ENCODE data around the gene LTB4R2.

LTB4R2 gene

DNA sequence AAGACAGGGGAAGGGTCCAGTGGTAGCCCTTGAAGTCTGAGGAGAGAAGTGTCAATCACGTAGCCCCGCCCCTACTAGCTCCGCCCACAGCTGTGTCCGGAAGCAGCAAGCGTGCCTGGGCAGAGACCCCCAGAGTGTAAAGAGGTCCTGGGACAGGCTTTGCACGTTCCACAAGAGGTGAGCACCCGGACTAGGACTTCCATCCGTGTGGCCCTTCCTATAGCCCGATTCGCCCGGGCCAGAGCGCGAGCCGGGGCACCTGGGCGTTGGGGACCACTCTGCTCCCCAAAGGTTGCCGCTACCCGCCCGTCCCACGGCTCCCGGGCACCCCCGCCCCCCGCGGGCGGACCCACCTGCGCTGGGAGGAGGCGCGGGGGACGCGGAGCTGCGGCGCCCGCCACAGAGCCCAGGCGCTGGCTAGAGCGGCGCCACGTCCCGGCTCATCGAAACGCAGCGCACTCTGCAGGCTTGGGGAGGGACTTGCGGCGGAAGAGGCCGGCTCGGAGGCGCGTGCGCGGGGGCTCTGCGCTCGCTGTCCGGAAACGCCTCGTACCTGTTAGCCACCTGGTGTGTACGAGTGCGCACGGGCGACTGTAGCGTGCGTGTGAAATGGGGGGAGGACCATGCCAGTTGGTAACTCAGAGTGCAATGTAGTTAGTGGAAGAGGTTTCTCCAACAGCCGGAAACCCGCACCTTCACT lies 38.7 kb upstream of the LTB4R2 start, which contains the start of gene RABGGTA (continued):
- TF ChIP-seq MZF1 (tag by site-specific recombination; IDR thresholded peaks at IDR 0.05; ENCODE audit: borderline replicate concordance) (peak; percentile 61; the same call in 1 of the 2 replicates), KLF8 (tag by site-specific recombination; IDR thresholded peaks at IDR 0.05) (peak; percentile 82; the same call in 1 of the 2 replicates), ZNF585B (tag by site-specific recombination; IDR thresholded peaks at IDR 0.05) (no peak), ZNF837 (tag by site-specific recombination; IDR thresholded peaks at IDR 0.05) (no peak), ZNF274 (IDR thresholded peaks at IDR 0.05; ENCODE audit: low read length) (no peak), ZNF274 (tag by site-specific recombination; IDR thresholded peaks at IDR 0.05; ENCODE audit: borderline replicate concordance) (no peak), ZFP69B (tag by site-specific recombination; IDR thresholded peaks at IDR 0.05) (peak; percentile 94), SP7 (tag by site-specific recombination; IDR thresholded peaks at IDR 0.05) (0 out of 2 replicates have a peak, but pooled peaks have one; percentile 38), KLF9 (tag by site-specific recombination; IDR thresholded peaks at IDR 0.05; ENCODE audit: low read depth) (peak; percentile 45; the same call in 1 of the 2 replicates), ZNF311 (tag by site-specific recombination; IDR thresholded peaks at IDR 0.05; ENCODE audit: borderline replicate concordance) (no peak), OSR2 (tag by site-specific recombination; IDR thresholded peaks at IDR 0.05) (no peak; the same call in 1 of the 2 replicates), ZNF221 (tag by site-specific recombination; IDR thresholded peaks at IDR 0.05; ENCODE audit: borderline replicate concordance) (no peak), ZNF785 (tag by site-specific recombination; IDR thresholded peaks at IDR 0.05) (no peak; the same call in 1 of the 2 replicates), ZNF214 (tag by site-specific recombination; IDR thresholded peaks at IDR 0.05; ENCODE audit: borderline replicate concordance) (no peak), ZFP3 (tag by site-specific recombination; IDR thresholded peaks at IDR 0.05; ENCODE audit: low read depth) (no peak), ZNF266 (tag by site-specific recombination; IDR thresholded peaks at IDR 0.05; ENCODE audit: low read depth) (no peak), ZNF302 (tag by site-specific recombination; IDR thresholded peaks at IDR 0.05; ENCODE audit: low read depth) (no peak), ZNF175 (tag by site-specific recombination; IDR thresholded peaks at IDR 0.05) (no peak), ZFP37 (tag by site-specific recombination; IDR thresholded peaks at IDR 0.05) (no peak), ZIC2 (tag by site-specific recombination; IDR thresholded peaks at IDR 0.05) (peak; percentile 28; the same call in 1 of the 2 replicates), ZSCAN30 (tag by site-specific recombination; IDR thresholded peaks at IDR 0.05) (no peak; the same call in 1 of the 2 replicates), ZNF610 (tag by site-specific recombination; IDR thresholded peaks at IDR 0.05; ENCODE audit: borderline replicate concordance) (no peak), ZNF600 (tag by site-specific recombination; IDR thresholded peaks at IDR 0.05) (peak; percentile 35; the same call in 1 of the 2 replicates), ZBTB7A (tag by site-specific recombination; IDR thresholded peaks at IDR 0.05; ENCODE audit: low read depth) (peak; percentile 75), ZNF561 (tag by site-specific recombination; IDR thresholded peaks at IDR 0.05; ENCODE audit: borderline replicate concordance) (no peak; the same call in 1 of the 2 replicates), ZNF843 (tag by site-specific recombination; IDR thresholded peaks at IDR 0.05) (0 out of 2 replicates have a peak, but pooled peaks have one; percentile 40)
- TF ChIP-seq, protein P1, sequence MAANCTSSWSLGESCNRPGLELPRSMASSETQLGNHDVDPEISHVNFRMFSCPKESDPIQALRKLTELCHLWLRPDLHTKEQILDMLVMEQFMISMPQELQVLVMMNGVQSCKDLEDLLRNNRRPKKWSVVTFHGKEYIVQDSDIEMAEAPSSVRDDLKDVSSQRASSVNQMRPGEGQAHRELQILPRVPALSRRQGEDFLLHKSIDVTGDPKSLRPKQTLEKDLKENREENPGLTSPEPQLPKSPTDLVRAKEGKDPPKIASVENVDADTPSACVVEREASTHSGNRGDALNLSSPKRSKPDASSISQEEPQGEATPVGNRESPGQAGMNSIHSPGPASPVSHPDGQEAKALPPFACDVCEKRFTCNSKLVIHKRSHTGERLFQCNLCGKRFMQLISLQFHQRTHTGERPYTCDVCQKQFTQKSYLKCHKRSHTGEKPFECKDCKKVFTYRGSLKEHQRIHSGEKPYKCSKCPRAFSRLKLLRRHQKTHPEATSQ (tag by site-specific recombination; IDR thresholded peaks at IDR 0.05), result peak; percentile 84; the same call in 1 of the 2 replicates
- TF ChIP-seq, protein P2, sequence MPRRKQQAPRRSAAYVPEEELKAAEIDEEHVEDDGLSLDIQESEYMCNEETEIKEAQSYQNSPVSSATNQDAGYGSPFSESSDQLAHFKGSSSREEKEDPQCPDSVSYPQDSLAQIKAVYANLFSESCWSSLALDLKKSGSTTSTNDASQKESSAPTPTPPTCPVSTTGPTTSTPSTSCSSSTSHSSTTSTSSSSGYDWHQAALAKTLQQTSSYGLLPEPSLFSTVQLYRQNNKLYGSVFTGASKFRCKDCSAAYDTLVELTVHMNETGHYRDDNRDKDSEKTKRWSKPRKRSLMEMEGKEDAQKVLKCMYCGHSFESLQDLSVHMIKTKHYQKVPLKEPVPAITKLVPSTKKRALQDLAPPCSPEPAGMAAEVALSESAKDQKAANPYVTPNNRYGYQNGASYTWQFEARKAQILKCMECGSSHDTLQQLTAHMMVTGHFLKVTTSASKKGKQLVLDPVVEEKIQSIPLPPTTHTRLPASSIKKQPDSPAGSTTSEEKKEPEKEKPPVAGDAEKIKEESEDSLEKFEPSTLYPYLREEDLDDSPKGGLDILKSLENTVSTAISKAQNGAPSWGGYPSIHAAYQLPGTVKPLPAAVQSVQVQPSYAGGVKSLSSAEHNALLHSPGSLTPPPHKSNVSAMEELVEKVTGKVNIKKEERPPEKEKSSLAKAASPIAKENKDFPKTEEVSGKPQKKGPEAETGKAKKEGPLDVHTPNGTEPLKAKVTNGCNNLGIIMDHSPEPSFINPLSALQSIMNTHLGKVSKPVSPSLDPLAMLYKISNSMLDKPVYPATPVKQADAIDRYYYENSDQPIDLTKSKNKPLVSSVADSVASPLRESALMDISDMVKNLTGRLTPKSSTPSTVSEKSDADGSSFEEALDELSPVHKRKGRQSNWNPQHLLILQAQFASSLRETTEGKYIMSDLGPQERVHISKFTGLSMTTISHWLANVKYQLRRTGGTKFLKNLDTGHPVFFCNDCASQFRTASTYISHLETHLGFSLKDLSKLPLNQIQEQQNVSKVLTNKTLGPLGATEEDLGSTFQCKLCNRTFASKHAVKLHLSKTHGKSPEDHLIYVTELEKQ (tag by site-specific recombination; IDR thresholded peaks at IDR 0.05; ENCODE audit: borderline replicate concordance), result no peak
- TF ChIP-seq, protein P3, sequence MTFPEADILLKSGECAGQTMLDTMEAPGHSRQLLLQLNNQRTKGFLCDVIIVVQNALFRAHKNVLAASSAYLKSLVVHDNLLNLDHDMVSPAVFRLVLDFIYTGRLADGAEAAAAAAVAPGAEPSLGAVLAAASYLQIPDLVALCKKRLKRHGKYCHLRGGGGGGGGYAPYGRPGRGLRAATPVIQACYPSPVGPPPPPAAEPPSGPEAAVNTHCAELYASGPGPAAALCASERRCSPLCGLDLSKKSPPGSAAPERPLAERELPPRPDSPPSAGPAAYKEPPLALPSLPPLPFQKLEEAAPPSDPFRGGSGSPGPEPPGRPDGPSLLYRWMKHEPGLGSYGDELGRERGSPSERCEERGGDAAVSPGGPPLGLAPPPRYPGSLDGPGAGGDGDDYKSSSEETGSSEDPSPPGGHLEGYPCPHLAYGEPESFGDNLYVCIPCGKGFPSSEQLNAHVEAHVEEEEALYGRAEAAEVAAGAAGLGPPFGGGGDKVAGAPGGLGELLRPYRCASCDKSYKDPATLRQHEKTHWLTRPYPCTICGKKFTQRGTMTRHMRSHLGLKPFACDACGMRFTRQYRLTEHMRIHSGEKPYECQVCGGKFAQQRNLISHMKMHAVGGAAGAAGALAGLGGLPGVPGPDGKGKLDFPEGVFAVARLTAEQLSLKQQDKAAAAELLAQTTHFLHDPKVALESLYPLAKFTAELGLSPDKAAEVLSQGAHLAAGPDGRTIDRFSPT (tag by site-specific recombination; IDR thresholded peaks at IDR 0.05), result no peak
- TF ChIP-seq, protein P4, sequence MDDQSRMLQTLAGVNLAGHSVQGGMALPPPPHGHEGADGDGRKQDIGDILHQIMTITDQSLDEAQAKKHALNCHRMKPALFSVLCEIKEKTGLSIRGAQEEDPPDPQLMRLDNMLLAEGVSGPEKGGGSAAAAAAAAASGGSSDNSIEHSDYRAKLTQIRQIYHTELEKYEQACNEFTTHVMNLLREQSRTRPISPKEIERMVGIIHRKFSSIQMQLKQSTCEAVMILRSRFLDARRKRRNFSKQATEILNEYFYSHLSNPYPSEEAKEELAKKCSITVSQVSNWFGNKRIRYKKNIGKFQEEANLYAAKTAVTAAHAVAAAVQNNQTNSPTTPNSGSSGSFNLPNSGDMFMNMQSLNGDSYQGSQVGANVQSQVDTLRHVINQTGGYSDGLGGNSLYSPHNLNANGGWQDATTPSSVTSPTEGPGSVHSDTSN (CRISPR knock-in tag; IDR thresholded peaks at IDR 0.05), result peak; percentile 74
- TF ChIP-seq, protein P5, sequence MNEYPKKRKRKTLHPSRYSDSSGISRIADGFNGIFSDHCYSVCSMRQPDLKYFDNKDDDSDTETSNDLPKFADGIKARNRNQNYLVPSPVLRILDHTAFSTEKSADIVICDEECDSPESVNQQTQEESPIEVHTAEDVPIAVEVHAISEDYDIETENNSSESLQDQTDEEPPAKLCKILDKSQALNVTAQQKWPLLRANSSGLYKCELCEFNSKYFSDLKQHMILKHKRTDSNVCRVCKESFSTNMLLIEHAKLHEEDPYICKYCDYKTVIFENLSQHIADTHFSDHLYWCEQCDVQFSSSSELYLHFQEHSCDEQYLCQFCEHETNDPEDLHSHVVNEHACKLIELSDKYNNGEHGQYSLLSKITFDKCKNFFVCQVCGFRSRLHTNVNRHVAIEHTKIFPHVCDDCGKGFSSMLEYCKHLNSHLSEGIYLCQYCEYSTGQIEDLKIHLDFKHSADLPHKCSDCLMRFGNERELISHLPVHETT (tag by site-specific recombination; IDR thresholded peaks at IDR 0.05), result no peak; the same call in 1 of the 2 replicates
